CD14-positive monocyte (primary cell): Measurements from ENCODE around the gene BPNT1. TPM values are rescaled to one million over a fixed set of nuclear protein-coding genes. Genes with fewer than 3 reads are reported as not detected.

ENCODE experiments used
- DNase-seq, 3 donors: peaks; one replicate each; pipeline ENCODE4 v3.0.0-alpha.2; 2011 to 2022
- H2AFZ ChIP-seq: 2 replicates; pipeline ENCODE4 v1.6.0; 2012; ENCODE audit warnings: mild to moderate bottlenecking, low read depth, low read length, inconsistent platforms; ENCODE audit not compliant: insufficient read depth, poor library complexity, severe bottlenecking
- H3K27ac ChIP-seq, 2 donors: 1 replicate in 1 of 2; 2 replicates in 1 of 2; pipeline ENCODE4 v1.5.1; 2012 to 2013; ENCODE audit warnings: low read length in 2 of 2, control low read depth in 1 of 2, inconsistent platforms in 1 of 2, low read depth in 1 of 2, mild to moderate bottlenecking in 1 of 2
- H3K27me3 ChIP-seq, 2 donors: one replicate each; pipeline versions ENCODE4 v1.6.0 to v1.6.1; 2011 to 2013; ENCODE audit warnings: low read length in 2 of 2; ENCODE audit not compliant: control insufficient read depth in 2 of 2, insufficient read depth in 2 of 2
- H3K36me3 ChIP-seq, 2 donors: replicated peaks in 1 of 2; 1 replicate in 1 of 2; 2 replicates in 1 of 2; pipeline versions ENCODE4 v1.5.1 to v1.6.1; 2012 to 2013; ENCODE audit warnings: low read length in 2 of 2, control low read depth in 1 of 2, inconsistent platforms in 1 of 2, mild to moderate bottlenecking in 1 of 2; ENCODE audit not compliant: insufficient read depth in 2 of 2, control insufficient read depth in 1 of 2
- H3K4me1 ChIP-seq, 2 donors: 1 replicate in 1 of 2; 2 replicates in 1 of 2; pipeline versions ENCODE4 v1.5.1 to v1.6.1; 2012 to 2013; ENCODE audit warnings: low read length in 2 of 2, control low read depth in 1 of 2, inconsistent platforms in 1 of 2, mild to moderate bottlenecking in 1 of 2, moderate library complexity in 1 of 2; ENCODE audit not compliant: insufficient read depth in 2 of 2, control insufficient read depth in 1 of 2
- H3K4me2 ChIP-seq: replicated peaks from 2 replicates; pipeline ENCODE3; 2012; ENCODE audit warnings: low read length, moderate library complexity, mild to moderate bottlenecking; ENCODE audit not compliant: poor library complexity, severe bottlenecking; ENCODE audit errors: extremely low read depth
- H3K4me3 ChIP-seq, 3 experiments: fragments of 200-600 bp in 1 of 3; sonication (generic) in 1 of 3; replicated peaks in 1 of 3; 1 replicate in 2 of 3; 2 replicates in 1 of 3; pipeline ENCODE4 v1.5.1; 2011 to 2013; ENCODE audit warnings: low read length in 3 of 3, mild to moderate bottlenecking in 3 of 3, control low read depth in 2 of 3, low read depth in 2 of 3, inconsistent platforms in 1 of 3, moderate library complexity in 1 of 3
- H3K79me2 ChIP-seq: 2 replicates; pipeline ENCODE4 v1.6.0; 2012; ENCODE audit warnings: mild to moderate bottlenecking, control low read depth, inconsistent platforms, low read length, moderate library complexity; ENCODE audit not compliant: insufficient read depth
- H3K9ac ChIP-seq: 2 replicates; pipeline ENCODE4 v1.6.0; 2017; ENCODE audit warnings: low read length, mild to moderate bottlenecking; ENCODE audit not compliant: insufficient read depth, poor library complexity, severe bottlenecking
- H3K9me3 ChIP-seq, 2 donors: replicated peaks in 1 of 2; 1 replicate in 1 of 2; 2 replicates in 1 of 2; pipeline versions ENCODE4 v1.5.1 to v1.6.1; 2012 to 2013; ENCODE audit warnings: low read length in 2 of 2, control low read depth in 1 of 2; ENCODE audit not compliant: control insufficient read depth in 1 of 2, insufficient read depth in 1 of 2
- H4K20me1 ChIP-seq: 2 replicates; pipeline ENCODE4 v1.6.0; 2012; ENCODE audit warnings: mild to moderate bottlenecking, low read length, control low read depth, moderate library complexity; ENCODE audit not compliant: insufficient read depth
- H3K27ac Mint-ChIP-seq, 7 donors: one replicate each; pipeline ENCODE4 v1.8.0; 2020; ENCODE audit warnings: mild to moderate bottlenecking in 7 of 7, mixed read lengths in 7 of 7, moderate library complexity in 6 of 7, inconsistent platforms in 2 of 7
- H3K27me3 Mint-ChIP-seq, 3 donors: one replicate each; pipeline ENCODE4 v1.8.0; 2021 to 2022; ENCODE audit warnings: low read depth in 3 of 3, mild to moderate bottlenecking in 3 of 3, mixed read lengths in 3 of 3, moderate library complexity in 3 of 3, inconsistent platforms in 1 of 3
- H3K36me3 Mint-ChIP-seq, 2 donors: one replicate each; pipeline ENCODE4 v1.8.0; 2020; ENCODE audit warnings: mixed read lengths in 2 of 2, inconsistent platforms in 1 of 2, mild to moderate bottlenecking in 1 of 2
- H3K4me1 Mint-ChIP-seq: one replicate; pipeline ENCODE4 v1.8.0; 2020; ENCODE audit warnings: mild to moderate bottlenecking, mixed read lengths
- H3K4me3 Mint-ChIP-seq, 2 donors: one replicate each; pipeline ENCODE4 v1.8.0; 2020; ENCODE audit warnings: mild to moderate bottlenecking in 2 of 2, mixed read lengths in 2 of 2, moderate library complexity in 1 of 2
- H3K9me3 Mint-ChIP-seq, 7 donors: one replicate each; pipeline ENCODE4 v1.8.0; 2020 to 2022; ENCODE audit warnings: mixed read lengths in 7 of 7, mild to moderate bottlenecking in 6 of 7, moderate library complexity in 6 of 7, inconsistent platforms in 2 of 7
- CTCF ChIP-seq: fragments of 200-600 bp; IDR thresholded peaks from one replicate; pipeline ENCODE4 v1.8.0; 2022; ENCODE audit warnings: antibody characterized with exemption, mild to moderate bottlenecking
- WGBS: methylation state at CpG from one replicate; pipeline ENCODE4 v1.1.5; 2013; ENCODE audit warnings: missing lambda C conversion rate; ENCODE audit not compliant: insufficient coverage; 5-methylcytosine and 5-hydroxymethylcytosine counted together
- intact Hi-C, 2 donors: fragments of 100-400 bp; cut with micrococcal nuclease; formaldehyde crosslinking; loops; one replicate each; pipeline versions ENCODE4 v1.15.0 to v1.15.1; 2023
- polyA minus RNA-seq: library from RNA; depleted of rRNA, polyadenylated mRNA; stranded (reverse); fragments of >200 nt; gene quantifications from 2 replicates; pipeline ENCODE4 v1.2.3, GENCODE V29; 2012
- polyA plus RNA-seq, 3 donors: library from polyadenylated mRNA; depleted of rRNA in 1 of 3; unstranded in 2 of 3; stranded (reverse) in 1 of 3; fragments of 300-500 nt in 2 of 3; fragments of >200 nt in 1 of 3; fragmentation: Illumina TruSeq in 2 of 3; gene quantifications; 1 replicate in 2 of 3; 2 replicates in 1 of 3; pipeline ENCODE4 v1.2.3, GENCODE V29; 2012 to 2021
- total RNA-seq, 12 experiments: library from RNA in 1 of 12; stranded (reverse) in 1 of 12; fragments of 120-200 nt in 1 of 12; gene quantifications; one replicate each; pipeline ENCODE4 v1.2.4 and lab custom pipeline; 2013 to 2026; ENCODE audit warnings: mixed read lengths in 6 of 12, inconsistent platforms in 1 of 12

Gene BPNT1
- 14.1 TPM for total RNA-seq (2013)
- polyA plus RNA-seq (10 to 100 TPM in 1 of 3 donors, 1 to 10 TPM in 2; 5.8 to 10.1 (median 9.8) TPM), polyA minus RNA-seq (4.8 and 12.6 TPM in 2 replicates), total RNA-seq (lab: John Stamatoyannopoulos, UW) (1.1 to 10.6 (median 7.0) reads per million in 11 experiments)

- Histone ChIP-seq H3K27me3 (no peaks in the 10 kb centered on the region), H3K4me3 (peak within 1 kb of the TSS; percentile 59 to 88 (median 82)), H3K4me1 (peaks cover 16 to 30% of the 10 kb centered on the region in 2 donors), H2AFZ (peak within 1 kb of the TSS; percentile 92), H4K20me1 (no peaks in the 10 kb centered on the region), H3K9me3 (no peaks in the 10 kb centered on the region), H3K36me3 (no peaks in the 10 kb centered on the region), H3K9ac (peak within 1 kb of the TSS; percentile 59), H3K27ac (peak within 1 kb of the TSS; percentile 69 to 74), H3K4me2 (peak within 1 kb of the TSS; percentile 82), H3K79me2 (peaks cover 16% of the 10 kb centered on the region)
- Mint-ChIP-seq H3K27ac (peak within 1 kb of the TSS; percentile 85 to 97 (median 91)), H3K36me3 (no peaks in the 10 kb centered on the region), H3K9me3 (no peaks in the 10 kb centered on the region), H3K4me3 (peak within 1 kb of the TSS; percentile 93 to 99), H3K27me3 (no peaks in the 10 kb centered on the region), H3K4me1 (peaks cover 26% of the 10 kb centered on the region)
- intact Hi-C loops = loop anchor here (5.0 kb wide), 1 partner anchor 43 kb away; the partner anchor contains the start of gene EPRS1 (in 2 of the 2)
- peak; percentile 90 to 98 (median 95) for DNase-seq
- 0% methylated on average over 19 of the region's 35 CpGs for WGBS
- no peak for TF ChIP-seq CTCF
Observed at GRCh38 chr1:220089650-220090556, at the start of gene BPNT1. Gene BPNT1, minus strand, starts transcription at chr1:220089788. Its CDS starts 9,942 bp downstream, at chr1:220079846.

GRCh38 chr1:220137019-220137786 is 47.6 kb upstream of the BPNT1 start:
- no peak for DNase-seq
- Mint-ChIP-seq H3K27me3 (peaks cover 0 to 1% (median 0%) of the 10 kb centered on the region in 3 donors), H3K36me3 (peaks cover 75 to 88% of the 10 kb centered on the region in 2 donors), H3K27ac (peak overlapping the region in 3 of 7 donors; percentile 2 to 50 (median 13)), H3K4me3 (no peak overlapping the region), H3K9me3 (no peaks in the 10 kb centered on the region), H3K4me1 (peaks cover 7% of the 10 kb centered on the region)
- H2AFZ ChIP-seq = no peak overlapping the region
- peaks cover 70 to 98% of the 10 kb centered on the region in 2 donors for H3K36me3 ChIP-seq
- no peak overlapping the region for H3K4me3 ChIP-seq
- no peak overlapping the region for H3K27ac ChIP-seq
- H3K27me3 ChIP-seq = no peaks in the 10 kb centered on the region
- H4K20me1 ChIP-seq = no peaks in the 10 kb centered on the region
- 76% methylated on average over 4 of the region's 9 CpGs for WGBS
- no peak overlapping the region for H3K9ac ChIP-seq
- H3K9me3 ChIP-seq = no peaks in the 10 kb centered on the region
- H3K79me2 ChIP-seq = no peaks in the 10 kb centered on the region
- no peaks in the 10 kb centered on the region for H3K4me1 ChIP-seq
- H3K4me2 ChIP-seq = no peak overlapping the region
- intact Hi-C loops = no loop called here
- no peak for TF ChIP-seq CTCF
